Stimulated activated CD4-positive, alpha-beta T cell treated with anti-CD3 and anti-CD28 coated beads, Interleukin-2, amount 100 ng/mL, for 4 hours (primary cell): ENCODE results near the gene SNRPD3.
A peak's percentile ranks its signal among the peaks of the same experiment; 100 is the strongest.
"Not testable (repeated sequence)": the region's sequence is repeated elsewhere in the genome, so short reads cannot be mapped to it uniquely, and the experiment has no call there.

Experiments used
- DNase-seq: peaks from one replicate; pipeline ENCODE4 v3.0.0-alpha.2; 2020; ENCODE audit warnings: low read depth

SNRPD3 gene

GRCh38 chr22:24555165-24556039 lies at the start of gene SNRPD3:
Gene SNRPD3, plus strand, starts transcription at chr22:24555999. Its CDS starts 1,676 bp downstream, at chr22:24557675.
- DNase-seq = peak; percentile 100

GRCh38 chr22:24506802-24507438 lies 48.9 kb upstream of the SNRPD3 start:
- DNase-seq = no peak

- no peak for DNase-seq
Observed at GRCh38 chr22:24507716-24508115, 48.1 kb upstream of the SNRPD3 start.

GRCh38 chr22:24510637-24511625 lies 44.9 kb upstream of the SNRPD3 start:
- DNase-seq = no peak

- no peak for DNase-seq
Observed at GRCh38 chr22:24512043-24512442, 43.8 kb upstream of the SNRPD3 start.

GRCh38 chr22:24513378-24514240 lies 42.2 kb upstream of the SNRPD3 start:
- DNase-seq = no peak

- DNase-seq = no peak
Observed at GRCh38 chr22:24514241-24515026, 41.4 kb upstream of the SNRPD3 start.

GRCh38 chr22:24515027-24515338 lies 40.8 kb upstream of the SNRPD3 start:
- DNase-seq = no peak

- DNase-seq = no peak
Observed at GRCh38 chr22:24516301-24516737, 39.5 kb upstream of the SNRPD3 start.

GRCh38 chr22:24517446-24517845 lies 38.4 kb upstream of the SNRPD3 start:
- DNase-seq = no peak

GRCh38 chr22:24518228-24518627 lies 37.6 kb upstream of the SNRPD3 start:
- no peak for DNase-seq

GRCh38 chr22:24518771-24519485 lies 36.9 kb upstream of the SNRPD3 start:
- DNase-seq = no peak

GRCh38 chr22:24519496-24519895 lies 36.3 kb upstream of the SNRPD3 start:
- no peak for DNase-seq

GRCh38 chr22:24521791-24522245 lies 34.0 kb upstream of the SNRPD3 start:
- DNase-seq = peak; percentile 9

GRCh38 chr22:24523873-24524272 lies 31.9 kb upstream of the SNRPD3 start:
- no peak for DNase-seq

GRCh38 chr22:24525416-24526037 lies 30.3 kb upstream of the SNRPD3 start:
- DNase-seq = peak; percentile 66

- DNase-seq = no peak
Observed at GRCh38 chr22:24526191-24526590, 29.6 kb upstream of the SNRPD3 start.

GRCh38 chr22:24529898-24530297 lies 25.9 kb upstream of the SNRPD3 start:
- DNase-seq = no peak

- not testable (repeated sequence) for DNase-seq
Observed at GRCh38 chr22:24530968-24531367, 24.8 kb upstream of the SNRPD3 start.
